GM19463 (cell line): ENCODE data around the gene AGL.
"Not testable (repeated sequence)": the region's sequence is repeated elsewhere in the genome, so short reads cannot be mapped to it uniquely, and the experiment has no call there.

Experiments
- ATAC-seq: cut with Tn5 transposase; IDR thresholded peaks from one replicate; pipeline ENCODE4 v1.9.1; 2021; ENCODE audit warnings: mild to moderate bottlenecking, moderate library complexity; ENCODE audit not compliant: unreplicated experiment

Gene AGL

GRCh38 chr1:99849744-99850458 is at the start of gene AGL:
TSS of gene AGL (plus strand) at chr1:99850361. CDS start at chr1:99851043, 682 bp downstream.
- peak; percentile 99 for ATAC-seq

- no peak for ATAC-seq
Observed at GRCh38 chr1:99801584-99801983, 48.6 kb upstream of the AGL start.

GRCh38 chr1:99806882-99807281 is 43.3 kb upstream of the AGL start:
- no peak for ATAC-seq

- peak; percentile 94 for ATAC-seq
Observed at GRCh38 chr1:99808391-99809115, 41.6 kb upstream of the AGL start.

- ATAC-seq, result no peak
Observed at GRCh38 chr1:99811075-99811474, 39.1 kb upstream of the AGL start.

GRCh38 chr1:99811747-99812146 is 38.4 kb upstream of the AGL start:
- no peak for ATAC-seq

- no peak for ATAC-seq
Observed at GRCh38 chr1:99814373-99814900, 35.7 kb upstream of the AGL start.

GRCh38 chr1:99816656-99817055 is 33.5 kb upstream of the AGL start:
- no peak for ATAC-seq

GRCh38 chr1:99818063-99818699 is 32.0 kb upstream of the AGL start:
- ATAC-seq, result no peak

- ATAC-seq, result peak; percentile 91
Observed at GRCh38 chr1:99820546-99820945, 29.6 kb upstream of the AGL start.

GRCh38 chr1:99825098-99825497 is 25.1 kb upstream of the AGL start:
- ATAC-seq, result no peak

- no peak for ATAC-seq
Observed at GRCh38 chr1:99825702-99826101, 24.5 kb upstream of the AGL start.

- ATAC-seq, result no peak
Observed at GRCh38 chr1:99827970-99828369, 22.2 kb upstream of the AGL start.

- no peak for ATAC-seq
Observed at GRCh38 chr1:99829269-99829668, 20.9 kb upstream of the AGL start.

GRCh38 chr1:99833911-99834310 is 16.2 kb upstream of the AGL start:
- ATAC-seq, result not testable (repeated sequence)

- not testable (repeated sequence) for ATAC-seq
Observed at GRCh38 chr1:99836171-99837103, 13.7 kb upstream of the AGL start.

GRCh38 chr1:99840353-99840752 is 9.8 kb upstream of the AGL start:
- ATAC-seq, result not testable (repeated sequence)

- no peak for ATAC-seq
Observed at GRCh38 chr1:99843760-99844159, 6.4 kb upstream of the AGL start.

- ATAC-seq, result not testable (repeated sequence)
Observed at GRCh38 chr1:99845201-99845600, 5.0 kb upstream of the AGL start.

- ATAC-seq, result no peak
Observed at GRCh38 chr1:99849413-99849743, 783 bp upstream of the AGL start.
